Measurements from ENCODE around the gene TENM4. TPM values are rescaled to one million over a fixed set of nuclear protein-coding genes. Genes with fewer than 3 reads are reported as not detected.

Gene TENM4
- total and polyA plus RNA-seq, 10 of the 15 experiments (the other 5 are each of a cell fraction or from before 2014, with no cell fraction given) = 0.03 to 0.12 (median 0.06) TPM; not detected in 7

- CTCF ChIA-PET = interaction anchor here (1.2 kb wide), 1 partner anchor 14 kb away, joined by 3 read pairs; no protein-coding TSS in a partner anchor
- DNase-seq (ENCODE audit: low read depth, low spot score) (no peak), ATAC-seq (no peak), FAIRE-seq (no peak)
- in situ Hi-C loops (cut with MboI) (no loop called here), intact Hi-C loops (cut with micrococcal nuclease; ENCODE audit: unreplicated experiment) (no loop called here)
- POLR2A ChIA-PET = no interaction called here
- Histone ChIP-seq H3K36me3 (ENCODE audit: control insufficient read depth in 2 of 2, insufficient read depth in 2 of 2, low read length in 1 of 2) (no peaks in the 10 kb centered on the region), H3K9ac (ENCODE audit: control insufficient read depth, insufficient read depth, low read length) (no peak overlapping the region), H2AFZ (ENCODE audit: control insufficient read depth, low read depth, low read length) (no peak overlapping the region), H3K4me1 (ENCODE audit: control insufficient read depth, insufficient read depth, low read length) (no peaks in the 10 kb centered on the region), H3K79me2 (ENCODE audit: control insufficient read depth, insufficient read depth, low read length) (no peaks in the 10 kb centered on the region), H3K27ac (ENCODE audit: control insufficient read depth, insufficient read depth) (no peak overlapping the region), H3K4me3 (no peak overlapping the region), H3K4me2 (ENCODE audit: control insufficient read depth, insufficient read depth) (no peak overlapping the region), H3K9me3 (replicated peaks; ENCODE audit: control insufficient read depth, insufficient read depth, low read length) (no peaks in the 10 kb centered on the region; the same call in 2 of the 3 replicates), H4K20me1 (ENCODE audit: control insufficient read depth, insufficient read depth) (no peaks in the 10 kb centered on the region), H3K27me3 (replicated peaks in 1 of 2; ENCODE audit: control insufficient read depth in 2 of 2, insufficient read depth in 2 of 2, low read length in 1 of 2) (peaks cover 0 to 2% of the 10 kb centered on the region in 2 experiments; a peak in 3 of 4 replicates)
- RAD21 ChIA-PET (ENCODE audit: unreplicated experiment) = no interaction called here
- no TSS peak for BruUV-seq (replicated peaks)
- SMC1A ChIA-PET (ENCODE audit: uncharacterized antibody, unreplicated experiment) = no interaction called here
- TF ChIP-seq NFYA (IDR thresholded peaks at IDR 0.05; ENCODE audit: borderline replicate concordance, low read depth, low read length) (no peak), ZNF274 (IDR thresholded peaks at IDR 0.05; ENCODE audit: insufficient read depth, insufficient read length) (no peak), ATF2 (IDR thresholded peaks at IDR 0.05; ENCODE audit: low read length) (no peak), GABPA (IDR thresholded peaks at IDR 0.05; ENCODE audit: low read depth) (no peak), DPF2 (IDR thresholded peaks at IDR 0.05) (no peak), MEF2B (IDR thresholded peaks at IDR 0.05; ENCODE audit: partially characterized antibody, poor library complexity, severe bottlenecking) (no peak), NR2F1 (conservative IDR thresholded peaks at IDR 0.05) (no peak), JUNB (IDR thresholded peaks at IDR 0.05) (no peak), TARDBP (IDR thresholded peaks at IDR 0.05; ENCODE audit: borderline replicate concordance) (no peak)
- 3% methylated on average over 5 of the region's 5 CpGs for WGBS (ENCODE audit: insufficient coverage, insufficient replicate concordance, low lambda C conversion rate, missing lambda C conversion rate)
Observed at GRCh38 chr11:79173615-79174014, 267.2 kb downstream of the TENM4 start.
